Natural killer cell (primary cell): Measurements from ENCODE around the gene CD109. TPM values are rescaled to one million over a fixed set of nuclear protein-coding genes. Genes with fewer than 3 reads are reported as not detected.

Experiments used
- ATAC-seq, 3 donors: fragments of 150-1000 bp in 2 of 3; fragments of 200-7000 bp in 1 of 3; cut with Tn5 transposase; 1 replicate in 1 of 3; 2 replicates in 2 of 3; pipeline ENCODE4 v1.10.0; 2021; ENCODE audit warnings: mild to moderate bottlenecking in 2 of 3, moderate library complexity in 2 of 3
- DNase-seq, 2 donors: peaks; one replicate each; pipeline versions ENCODE4 v3.0.0 to v3.0.0-alpha.2; 2013 to 2021; ENCODE audit warnings: mixed read lengths in 1 of 2
- H3K27ac ChIP-seq: one replicate; pipeline ENCODE4 v1.5.1; 2013; ENCODE audit warnings: mild to moderate bottlenecking, low read length
- H3K27me3 ChIP-seq: one replicate; pipeline ENCODE4 v1.6.1; 2013; ENCODE audit warnings: low read length; ENCODE audit not compliant: control insufficient read depth, insufficient read depth
- H3K36me3 ChIP-seq: one replicate; pipeline ENCODE4 v1.6.1; 2013; ENCODE audit warnings: low read length; ENCODE audit not compliant: control insufficient read depth, insufficient read depth
- H3K4me1 ChIP-seq: one replicate; pipeline ENCODE4 v1.6.1; 2013; ENCODE audit warnings: low read length; ENCODE audit not compliant: control insufficient read depth, insufficient read depth
- H3K4me3 ChIP-seq: one replicate; pipeline ENCODE4 v1.5.1; 2013; ENCODE audit warnings: low read length
- H3K9me3 ChIP-seq: one replicate; pipeline ENCODE4 v1.6.1; 2013; ENCODE audit warnings: low read length; ENCODE audit not compliant: control insufficient read depth, insufficient read depth
- H3K27ac Mint-ChIP-seq, 2 donors: one replicate each; pipeline ENCODE4 v1.8.0; 2022; ENCODE audit warnings: mild to moderate bottlenecking in 2 of 2, mixed read lengths in 2 of 2, moderate library complexity in 1 of 2
- H3K27me3 Mint-ChIP-seq, 2 donors: one replicate each; pipeline ENCODE4 v1.8.0; 2022; ENCODE audit warnings: low read depth in 2 of 2, mixed read lengths in 2 of 2
- H3K36me3 Mint-ChIP-seq: one replicate; pipeline ENCODE4 v1.8.0; 2022; ENCODE audit warnings: mixed read lengths
- H3K4me1 Mint-ChIP-seq, 2 donors: one replicate each; pipeline ENCODE4 v1.8.0; 2022; ENCODE audit warnings: mixed read lengths in 2 of 2
- H3K4me3 Mint-ChIP-seq: one replicate; pipeline ENCODE4 v1.8.0; 2022; ENCODE audit warnings: mild to moderate bottlenecking, moderate library complexity, mixed read lengths
- H3K9me3 Mint-ChIP-seq, 2 donors: one replicate each; pipeline ENCODE4 v1.8.0; 2022; ENCODE audit warnings: mixed read lengths in 2 of 2
- CTCF ChIP-seq: fragments of 200-600 bp; IDR thresholded peaks from one replicate; pipeline ENCODE4 v1.8.0; 2022; ENCODE audit warnings: antibody characterized with exemption
- intact Hi-C: fragments of 100-400 bp; cut with micrococcal nuclease; formaldehyde crosslinking; loops from one replicate; pipeline ENCODE4 v1.14.2; 2022
- total RNA-seq, 4 donors: library from RNA; stranded (reverse); fragments of 120-200 nt in 1 of 4; gene quantifications; one replicate each; pipeline versions ENCODE4 v1.2.3 to v1.2.4, GENCODE V29; 2013 to 2022

Gene CD109
- total RNA-seq, 3 donors from 2014 or later (not counting 1 experiment from before 2014, with no cell fraction given) = 0.24 to 0.88 (median 0.83) TPM

- ATAC-seq = no peak
- Histone ChIP-seq H3K4me3 (no peak overlapping the region), H3K36me3 (no peaks in the 10 kb centered on the region), H3K27me3 (no peaks in the 10 kb centered on the region), H3K4me1 (no peaks in the 10 kb centered on the region), H3K9me3 (no peaks in the 10 kb centered on the region), H3K27ac (no peak overlapping the region)
- H3K27ac Mint-ChIP-seq = no peak overlapping the region
- intact Hi-C loops = no loop called here
- no peak for DNase-seq
- H3K36me3 Mint-ChIP-seq = no peaks in the 10 kb centered on the region
- no peak for TF ChIP-seq CTCF
- peaks cover 0 to 8% of the 10 kb centered on the region in 2 donors for H3K4me1 Mint-ChIP-seq
- H3K27me3 Mint-ChIP-seq = peaks cover 3 to 5% of the 10 kb centered on the region in 2 donors
- H3K9me3 Mint-ChIP-seq = peaks cover 0 to 2% of the 10 kb centered on the region in 2 donors
- H3K4me3 Mint-ChIP-seq = no peak overlapping the region
Measured at GRCh38 chr6:73873081-73873480, 177.1 kb downstream of the CD109 start.

Other genes starting within 250 kb of the CD109 start
- gene CGAS, start 243.9 kb upstream of the CD109 start, total RNA-seq = 10 to 100 TPM; 15.5 to 17.8 (median 16.6) TPM
- gene MTO1, start 234.5 kb upstream of the CD109 start, total RNA-seq = 10 to 100 TPM; 37.8 to 46.1 (median 41.3) TPM
- 1,000 to 10,000 TPM; 6,475 to 7,348 (median 7,348) TPM for gene EEF1A1, start 175.2 kb upstream of the CD109 start, total RNA-seq
- 10 to 100 TPM in 1 of 3 donors, 1 to 10 TPM in 2; 8.5 to 13.8 (median 9.1) TPM for gene SLC17A5, start 42.2 kb upstream of the CD109 start, total RNA-seq